Inflammatory macrophage treated with lipopolysaccharide for 1 hour (primary cell): ENCODE data around the gene LPCAT1.
A peak's percentile ranks its signal among the peaks of the same experiment; 100 is the strongest.
"Not testable (repeated sequence)": the region's sequence is repeated elsewhere in the genome, so short reads cannot be mapped to it uniquely, and the experiment has no call there.

Experiments used
- DNase-seq, 2 donors: peaks; one replicate each; pipeline ENCODE4 v3.0.0-alpha.2; 2020 to 2022

The LPCAT1 gene

GRCh38 chr5:1477341-1477740, 46.4 kb downstream of the LPCAT1 start:
- DNase-seq, result peak; percentile 89 to 92

- DNase-seq, result no peak
Observed at GRCh38 chr5:1476967-1477310, 46.8 kb downstream of the LPCAT1 start.

DNA sequence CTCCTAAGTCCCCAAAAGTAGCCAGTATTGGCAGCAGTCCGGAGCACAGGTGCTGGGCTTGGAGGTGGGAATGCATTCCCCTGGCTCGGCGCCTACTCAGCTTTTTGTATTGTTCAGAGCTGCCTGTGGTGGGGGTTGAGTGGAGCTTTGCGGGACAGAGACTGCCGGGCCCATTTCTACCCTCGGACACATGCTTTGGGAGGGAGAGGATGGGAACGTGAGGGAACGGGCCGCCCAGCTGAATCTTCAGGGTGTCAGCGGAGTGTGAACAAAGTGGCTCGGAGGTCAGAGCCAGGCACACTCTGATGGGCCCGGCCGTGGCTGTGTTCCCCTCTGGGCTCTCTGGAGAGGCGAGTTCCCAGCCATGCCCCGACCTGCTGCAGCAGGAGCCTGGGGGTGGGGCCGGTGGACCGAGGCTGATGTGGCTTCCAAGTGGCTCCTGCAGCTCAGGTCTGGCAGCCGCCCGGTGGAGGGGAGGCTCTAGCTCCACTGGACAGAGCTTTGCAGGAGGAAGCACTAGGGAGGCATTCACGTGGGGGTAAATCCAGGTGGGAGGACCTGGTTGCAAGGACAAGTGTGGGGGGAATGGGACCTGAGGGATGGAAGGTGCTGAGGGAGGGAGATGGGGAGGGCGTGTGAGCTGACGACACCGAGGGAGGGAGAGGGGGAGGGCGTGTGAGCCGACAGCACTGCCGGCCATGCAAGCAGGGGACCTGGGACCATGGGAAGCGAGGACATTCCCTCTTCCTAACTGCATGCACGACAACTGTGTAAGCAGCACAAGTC, 47.4 kb downstream of the LPCAT1 start:
- DNase-seq, result no peak

DNA sequence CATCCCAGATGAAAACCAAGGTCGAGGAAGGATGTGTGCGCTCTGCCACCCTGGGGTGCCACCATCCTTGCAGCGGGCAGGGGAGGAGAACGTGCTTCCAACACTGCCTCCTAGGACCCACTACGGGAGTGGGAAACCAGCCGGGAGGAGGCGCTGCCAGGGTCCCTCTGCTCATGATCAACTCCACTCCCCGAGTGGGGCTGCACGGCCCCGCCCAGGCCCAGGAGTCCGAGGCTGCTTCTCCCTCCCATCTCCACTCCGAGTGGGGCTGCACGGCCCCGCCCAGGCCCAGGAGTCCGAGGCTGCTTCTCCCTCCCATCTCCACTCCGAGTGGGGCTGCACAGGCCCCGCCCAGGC, 48.2 kb downstream of the LPCAT1 start:
- DNase-seq, result not testable (repeated sequence)

DNA sequence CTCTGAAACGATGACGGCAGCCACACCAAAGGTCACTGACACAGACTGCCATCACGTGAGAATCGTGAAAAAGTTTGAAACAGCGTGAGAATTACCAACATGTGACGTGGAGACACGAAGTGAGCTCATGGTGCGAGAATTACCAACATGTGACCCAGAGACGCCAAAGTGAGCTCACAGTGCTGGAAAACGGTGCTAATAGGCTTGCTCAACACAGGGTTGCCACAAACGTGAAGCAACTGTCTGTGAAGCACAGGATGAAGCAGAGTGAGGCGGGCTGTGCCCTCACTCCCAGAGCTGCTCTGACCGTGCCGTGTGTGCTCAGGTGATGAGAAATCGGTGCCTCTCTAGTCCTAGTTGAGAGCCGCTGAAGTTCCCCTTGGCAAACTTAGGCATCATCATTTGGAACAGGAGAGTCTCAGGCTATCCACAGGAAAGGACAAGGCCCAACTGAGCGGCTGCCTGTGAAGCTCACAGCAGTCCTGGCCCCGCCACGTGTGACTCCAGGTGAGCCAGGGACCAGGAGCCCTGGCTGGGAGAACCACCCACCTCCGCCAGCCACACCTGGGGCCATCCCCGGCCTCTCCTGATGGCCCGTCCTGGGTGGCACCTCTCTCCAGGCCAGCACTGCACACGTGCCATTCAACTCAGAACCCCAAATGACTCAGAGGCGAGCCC, 48.8 kb downstream of the LPCAT1 start:
- peak; percentile 54 to 63 for DNase-seq

GRCh38 chr5:1474183-1474839, 49.4 kb downstream of the LPCAT1 start:
- no peak for DNase-seq

- DNase-seq, result no peak
Observed at GRCh38 chr5:1473746-1474145, 50.0 kb downstream of the LPCAT1 start.

DNA sequence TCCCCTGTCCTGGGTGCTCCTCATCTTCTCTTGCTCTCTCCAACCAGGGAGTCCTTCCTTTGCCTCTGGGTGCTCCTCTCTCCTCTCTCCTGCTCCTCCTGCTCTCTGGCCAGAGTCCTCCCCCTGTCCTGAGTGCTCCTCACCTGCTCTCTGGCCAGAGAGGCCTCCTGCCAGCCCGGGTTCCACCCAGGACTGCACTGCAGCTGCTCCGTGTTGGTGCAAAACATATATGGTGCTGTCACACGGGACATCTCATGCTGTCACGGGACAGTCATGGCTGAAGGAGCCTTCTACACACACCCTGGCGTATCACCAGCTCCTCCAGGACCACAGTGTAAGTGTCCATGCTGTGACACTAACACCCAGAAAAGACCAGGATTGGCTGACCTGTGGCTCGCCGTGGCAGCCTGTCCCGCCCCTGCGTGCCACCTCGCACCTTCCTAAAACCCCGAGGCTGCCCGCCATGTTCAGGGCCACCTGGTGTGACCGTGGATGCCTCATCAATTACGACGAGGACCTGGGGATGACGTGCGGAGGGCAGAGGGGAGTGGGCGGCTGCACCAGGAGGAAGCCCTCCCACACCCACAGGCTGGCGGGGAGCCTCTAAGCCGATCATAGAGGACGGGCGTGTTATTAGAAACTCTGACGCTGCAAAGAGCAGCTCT, 50.7 kb downstream of the LPCAT1 start:
- no peak for DNase-seq

DNA sequence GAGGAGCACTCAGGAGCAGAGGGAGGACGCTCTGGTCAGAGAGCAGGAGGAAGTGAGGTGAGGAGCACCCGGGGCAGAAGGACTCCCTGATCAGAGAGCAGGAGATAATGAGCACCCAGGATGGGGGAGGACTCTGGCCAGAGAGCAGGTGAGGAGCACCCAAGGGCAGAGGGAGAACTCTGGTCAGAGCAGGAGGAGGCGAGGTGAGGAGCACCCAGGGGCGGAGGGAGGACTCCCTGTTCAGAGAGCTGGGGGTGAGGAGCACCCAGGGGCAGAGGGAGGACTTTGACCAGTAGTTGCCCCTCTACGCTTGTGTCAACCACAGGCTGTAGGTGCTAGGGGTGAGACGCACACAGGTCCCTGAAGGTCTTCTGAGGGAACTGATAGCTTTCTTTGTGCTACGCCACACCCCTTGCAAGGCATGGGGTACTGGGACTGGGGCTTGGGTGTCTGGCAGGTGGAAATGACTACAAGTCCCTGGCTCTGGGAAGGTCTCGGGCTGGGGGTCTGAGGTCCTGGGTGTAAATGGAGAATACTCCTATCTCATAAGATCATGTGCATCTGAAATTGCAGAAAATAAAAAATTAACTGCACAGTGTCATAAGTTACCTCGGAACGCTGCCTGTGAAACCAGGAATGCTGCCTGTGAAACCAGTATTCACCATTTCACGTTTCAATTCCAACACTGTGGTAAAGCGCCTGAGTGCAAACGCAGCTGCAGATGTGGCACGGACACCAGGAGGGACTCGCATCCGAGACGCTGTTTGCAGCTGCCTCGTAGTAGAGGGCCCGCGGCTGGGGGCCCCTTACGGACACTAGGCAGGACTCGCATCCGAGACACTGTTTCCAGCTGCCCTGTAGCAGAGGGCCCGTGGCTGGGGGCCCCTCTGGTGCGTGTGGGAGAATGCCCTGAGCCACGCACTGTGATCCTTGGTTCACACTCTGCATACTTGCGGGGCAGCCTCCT, 51.5 kb downstream of the LPCAT1 start:
- no peak for DNase-seq

- no peak for DNase-seq
Observed at GRCh38 chr5:1471240-1471853, 52.4 kb downstream of the LPCAT1 start.

- no peak for DNase-seq
Observed at GRCh38 chr5:1470762-1471211, 53.0 kb downstream of the LPCAT1 start.

DNA sequence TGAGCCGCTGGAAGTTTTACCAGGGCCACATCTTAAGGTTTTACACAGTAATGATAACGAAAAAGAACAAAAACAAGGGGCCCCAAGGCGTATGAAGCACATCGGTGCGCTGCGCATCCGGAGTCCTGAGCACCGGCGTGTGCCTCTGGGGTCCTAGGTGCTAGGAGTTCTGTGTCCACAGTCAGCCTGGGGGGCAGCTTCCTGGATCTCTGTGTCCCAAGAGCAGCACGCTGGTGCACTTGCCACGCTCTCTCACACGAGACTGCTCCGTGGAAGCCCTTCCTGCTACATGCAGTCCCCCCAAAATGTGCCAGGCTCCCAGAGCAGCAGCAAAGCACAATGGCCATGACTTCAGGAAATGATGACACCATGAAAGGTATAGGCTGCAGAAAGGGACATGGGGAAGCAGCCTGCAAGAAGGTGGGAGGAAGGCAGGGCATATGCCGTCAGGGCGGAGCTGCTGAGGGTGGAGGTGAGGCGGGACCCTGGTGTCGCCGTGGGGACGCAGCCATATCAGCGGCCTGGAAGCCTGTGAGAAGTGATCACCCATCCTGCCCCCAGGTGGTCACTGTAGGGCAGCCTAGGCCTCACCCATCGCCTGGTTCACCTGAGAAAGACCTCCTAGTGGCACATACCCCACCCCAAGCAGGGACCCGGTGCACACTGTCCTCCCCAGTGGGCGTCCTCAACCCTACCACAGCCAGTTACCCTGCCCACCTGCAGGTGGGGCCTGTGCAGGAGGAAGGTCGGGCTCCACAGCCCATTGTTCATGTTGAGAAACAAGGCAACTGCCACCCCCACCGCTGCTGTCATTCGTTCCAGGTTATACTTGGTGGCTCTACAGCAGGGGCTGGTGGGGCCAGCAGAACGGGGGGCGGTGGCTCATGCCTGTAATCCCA, 54.9 kb downstream of the LPCAT1 start:
- DNase-seq, result no peak

- DNase-seq, result peak in 1 of 2 donors; percentile 6
Observed at GRCh38 chr5:1468247-1468612, 55.5 kb downstream of the LPCAT1 start.

- no peak for DNase-seq
Observed at GRCh38 chr5:1467341-1468246, 56.2 kb downstream of the LPCAT1 start.

GRCh38 chr5:1466631-1467265, 57.0 kb downstream of the LPCAT1 start:
- DNase-seq, result no peak

GRCh38 chr5:1465966-1466471, 57.7 kb downstream of the LPCAT1 start:
- DNase-seq, result no peak

GRCh38 chr5:1465117-1465516, 58.6 kb downstream of the LPCAT1 start:
- no peak for DNase-seq

GRCh38 chr5:1464511-1464910, 59.2 kb downstream of the LPCAT1 start:
- no peak for DNase-seq

GRCh38 chr5:1464096-1464446, 59.7 kb downstream of the LPCAT1 start:
- DNase-seq, result no peak
